Measurements from ENCODE around the gene ACADM.
"Not testable (repeated sequence)": the region's sequence is repeated elsewhere in the genome, so short reads cannot be mapped to it uniquely, and the experiment has no call there.

GRCh38 chr1:75722246-75722645 is 2.3 kb upstream of the ACADM start:
- not testable (repeated sequence) for TF ChIP-seq CTCF, POLR2A (IDR thresholded peaks at IDR 0.05)

Measured in esophagus squamous epithelium (tissue), 4 donors.